IPS DF 4.7 (cell line): ENCODE measurements around the gene INTU.
"Not testable (repeated sequence)": the region's sequence is repeated elsewhere in the genome, so short reads cannot be mapped to it uniquely, and the experiment has no call there.

Source experiments
- DNase-seq: peaks from one replicate; pipeline ENCODE4 v3.0.0-alpha.2; 2013; ENCODE audit warnings: low spot score; ENCODE audit errors: extremely low read depth

The INTU gene

GRCh38 chr4:127632420-127633403, at the start of gene INTU:
Gene INTU (plus strand): TSS chr4:127632957. CDS start chr4:127633035, 78 bp downstream.
- DNase-seq = peak; percentile 89

GRCh38 chr4:127586496-127586895, 46.3 kb upstream of the INTU start:
- DNase-seq = not testable (repeated sequence)

GRCh38 chr4:127586922-127587571, 45.7 kb upstream of the INTU start:
- no peak for DNase-seq

- DNase-seq = not testable (repeated sequence)
These were observed 43.6 kb upstream of the INTU start for GRCh38 chr4:127589153-127589552.

- DNase-seq = no peak
These were observed 34.1 kb upstream of the INTU start for GRCh38 chr4:127598656-127599055.

GRCh38 chr4:127601029-127601428, 31.7 kb upstream of the INTU start:
- no peak for DNase-seq

- peak; percentile 93 for DNase-seq
These were observed 27.6 kb upstream of the INTU start for GRCh38 chr4:127604949-127605709.

GRCh38 chr4:127606823-127607222, 25.9 kb upstream of the INTU start:
- no peak for DNase-seq

GRCh38 chr4:127609484-127609883, 23.3 kb upstream of the INTU start:
- no peak for DNase-seq

GRCh38 chr4:127610488-127610887, 22.3 kb upstream of the INTU start:
- no peak for DNase-seq

GRCh38 chr4:127616898-127617297, 15.9 kb upstream of the INTU start:
- no peak for DNase-seq

GRCh38 chr4:127618427-127618826, 14.3 kb upstream of the INTU start:
- no peak for DNase-seq

GRCh38 chr4:127622621-127622920, 10.2 kb upstream of the INTU start:
- DNase-seq = no peak

GRCh38 chr4:127622921-127623796, 9.6 kb upstream of the INTU start:
- DNase-seq = no peak

- DNase-seq = no peak
These were observed 9.0 kb upstream of the INTU start for GRCh38 chr4:127623797-127624083.

GRCh38 chr4:127624173-127624572, 8.6 kb upstream of the INTU start:
- DNase-seq = no peak

GRCh38 chr4:127629371-127629770, 3.4 kb upstream of the INTU start:
- no peak for DNase-seq

- no peak for DNase-seq
These were observed 2.6 kb upstream of the INTU start for GRCh38 chr4:127630152-127630551.

GRCh38 chr4:127631420-127631819, 1.3 kb upstream of the INTU start:
- DNase-seq = no peak

GRCh38 chr4:127634181-127634580, 1.4 kb downstream of the INTU start:
- no peak for DNase-seq

- no peak for DNase-seq
These were observed 8.8 kb downstream of the INTU start for GRCh38 chr4:127641524-127641923.
